ENCODE data around the gene ADGRE2. TPM values are rescaled to one million over a fixed set of nuclear protein-coding genes. Genes with fewer than 3 reads are reported as not detected.
"Not testable (repeated sequence)": the region's sequence is repeated elsewhere in the genome, so short reads cannot be mapped to it uniquely, and the experiment has no call there.

ADGRE2 gene
- total RNA-seq (2014; rRNA removed; shearing (Covaris generic)), result not detected in 2 replicates
- 0.11 TPM in 1 of 2 replicates, not detected in the other for total RNA-seq (2022)
- Bru-seq, nascent RNA, result percentile 3 among the genes with signal in this experiment
- percentile 10 among the genes with signal in this experiment for BruChase-seq, experiment 1, labeled RNA remaining after a 6-hour chase
- not detected for BruChase-seq, experiment 2, labeled RNA remaining after a 2-hour chase
- long read RNA-seq, result 0 reads

DNA sequence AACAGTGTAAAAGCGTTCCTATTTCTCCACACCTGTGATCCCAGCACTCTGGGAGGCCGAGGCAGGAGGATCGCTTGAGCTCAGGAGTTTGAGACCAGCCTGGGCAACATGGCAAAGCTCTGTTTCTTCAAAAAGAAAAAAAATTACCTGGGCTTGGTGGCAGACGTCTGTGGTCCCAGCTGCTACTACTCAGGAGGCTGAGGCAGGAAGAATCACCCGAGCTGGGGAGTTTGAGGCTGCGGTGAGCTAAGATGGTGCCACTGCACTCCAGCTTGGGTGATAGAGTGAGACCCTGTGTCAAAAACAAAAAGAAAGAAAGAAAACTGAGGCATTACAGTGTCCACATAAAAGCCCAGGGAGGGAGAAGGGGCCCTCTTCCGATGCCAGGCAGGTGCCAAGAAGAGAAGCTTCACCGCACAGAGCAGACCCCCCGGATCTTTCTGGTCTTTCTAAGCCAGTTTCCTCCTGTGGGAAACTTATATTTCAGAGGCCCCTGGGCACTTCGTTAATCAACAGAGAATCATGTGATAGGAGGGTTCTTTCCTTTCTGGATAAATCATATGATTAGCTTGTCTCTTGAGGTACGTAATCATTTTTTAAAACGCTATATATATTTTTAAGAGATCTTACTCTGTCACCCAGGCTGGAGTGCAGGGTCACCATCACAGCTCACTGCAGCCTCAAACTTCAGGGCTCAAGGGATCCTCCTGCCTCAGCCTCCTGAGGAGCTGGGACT is at the start of gene ADGRE2:
Gene ADGRE2, minus strand, starts transcription at position 451 of the 736 bp plus-strand sequence. CDS start 1,804 bp downstream, outside the sequence.
- H3K36me3 ChIP-seq (ENCODE audit: insufficient read depth, low read length); H3K9me3 ChIP-seq (ENCODE audit: low read length); CTCF ChIA-PET (ENCODE audit: unreplicated experiment): not testable (repeated sequence)

GRCh38 chr19:14826006-14826405 is 47.6 kb upstream of the ADGRE2 start:
- ChIA-PET POLR2A (no interaction called here), CTCF (ENCODE audit: unreplicated experiment) (no interaction called here)
- Histone ChIP-seq H4K20me1 (ENCODE audit: insufficient read depth, low read length) (no peaks in the 10 kb centered on the region), H3K9me3 (ENCODE audit: low read length) (no peaks in the 10 kb centered on the region), H3K4me1 (ENCODE audit: insufficient read depth, low read length, poor library complexity, severe bottlenecking) (no peaks in the 10 kb centered on the region), H2AFZ (ENCODE audit: low read length) (no peak overlapping the region), H3K4me2 (ENCODE audit: low read length) (no peak overlapping the region), H3K4me3 (ENCODE audit: low read depth, low read length, poor library complexity, severe bottlenecking) (no peak overlapping the region), H3K27ac (ENCODE audit: low read depth, low read length, poor library complexity, severe bottlenecking) (no peak overlapping the region), H3K36me3 (ENCODE audit: insufficient read depth, low read length) (no peaks in the 10 kb centered on the region), H3K79me2 (ENCODE audit: insufficient read depth, low read depth, low read length) (no peaks in the 10 kb centered on the region), H3K9me2 (ENCODE audit: insufficient read depth, low read length) (no peaks in the 10 kb centered on the region)
- no TSS peak for BruUV-seq (replicated peaks)
- no peak for TF ChIP-seq EZH2phosphoT487 (IDR thresholded peaks at IDR 0.05; ENCODE audit: borderline replicate concordance, low read depth, low read length)
- TF ChIP-seq CTCF (conservative IDR thresholded peaks at IDR 0.05; ENCODE audit: low read length), result no peak
- intact Hi-C loops (cut with micrococcal nuclease; ENCODE audit: unreplicated experiment), result no loop called here
- DNase-seq (ENCODE audit: low spot score), result no peak

More for the DNA sequence above, at the start of gene ADGRE2:
- BruUV-seq (replicated peaks); H3K79me2 ChIP-seq (ENCODE audit: insufficient read depth, low read depth, low read length); DNase-seq (ENCODE audit: low spot score); intact Hi-C loops (cut with micrococcal nuclease; ENCODE audit: unreplicated experiment); H3K27ac ChIP-seq (ENCODE audit: low read depth, low read length, poor library complexity, severe bottlenecking); POLR2A ChIA-PET; H3K4me2 ChIP-seq (ENCODE audit: low read length); H3K9me2 ChIP-seq (ENCODE audit: insufficient read depth, low read length); H4K20me1 ChIP-seq (ENCODE audit: insufficient read depth, low read length); H2AFZ ChIP-seq (ENCODE audit: low read length); H3K4me3 ChIP-seq (ENCODE audit: low read depth, low read length, poor library complexity, severe bottlenecking); H3K4me1 ChIP-seq (ENCODE audit: insufficient read depth, low read length, poor library complexity, severe bottlenecking): not testable (repeated sequence)

GRCh38 chr19:14821937-14822336 is 43.6 kb upstream of the ADGRE2 start:
- no peaks in the 10 kb centered on the region for H3K79me2 ChIP-seq (ENCODE audit: insufficient read depth, low read depth, low read length)
- CTCF ChIA-PET (ENCODE audit: unreplicated experiment), result no interaction called here
- H3K9me3 ChIP-seq (ENCODE audit: low read length), result no peaks in the 10 kb centered on the region
- H2AFZ ChIP-seq (ENCODE audit: low read length), result no peak overlapping the region
- no peaks in the 10 kb centered on the region for H3K9me2 ChIP-seq (ENCODE audit: insufficient read depth, low read length)
- POLR2A ChIA-PET, result no interaction called here
- intact Hi-C loops (cut with micrococcal nuclease; ENCODE audit: unreplicated experiment), result no loop called here
- BruUV-seq (replicated peaks), result no TSS peak
- H3K36me3 ChIP-seq (ENCODE audit: insufficient read depth, low read length), result no peaks in the 10 kb centered on the region
- TF ChIP-seq EZH2phosphoT487 (IDR thresholded peaks at IDR 0.05; ENCODE audit: borderline replicate concordance, low read depth, low read length) (no peak), CTCF (conservative IDR thresholded peaks at IDR 0.05; ENCODE audit: low read length) (no peak)
- no peak for DNase-seq (ENCODE audit: low spot score)
- H3K4me3 ChIP-seq (ENCODE audit: low read depth, low read length, poor library complexity, severe bottlenecking), result no peak overlapping the region
- H3K4me2 ChIP-seq (ENCODE audit: low read length), result no peak overlapping the region
- H3K4me1 ChIP-seq (ENCODE audit: insufficient read depth, low read length, poor library complexity, severe bottlenecking), result no peaks in the 10 kb centered on the region
- H3K27ac ChIP-seq (ENCODE audit: low read depth, low read length, poor library complexity, severe bottlenecking), result no peak overlapping the region
- no peaks in the 10 kb centered on the region for H4K20me1 ChIP-seq (ENCODE audit: insufficient read depth, low read length)

All from OCI-LY7 (cell line).